Fibroblast of skin of right biceps (primary cell): ENCODE data around the gene BRD7.
"Not testable (repeated sequence)": the region's sequence is repeated elsewhere in the genome, so short reads cannot be mapped to it uniquely, and the experiment has no call there.

Experiments
- DNase-seq: peaks from one replicate; pipeline ENCODE4 v3.0.0-alpha.2; 2013

Gene BRD7

GRCh38 chr16:50354629-50355456 is 13.9 kb downstream of the BRD7 start:
- DNase-seq: peak; percentile 26

- DNase-seq: no peak
Observed at GRCh38 chr16:50354082-50354481, 14.7 kb downstream of the BRD7 start.

- DNase-seq: no peak
Observed at GRCh38 chr16:50351952-50352351, 16.8 kb downstream of the BRD7 start.

- DNase-seq: no peak
Observed at GRCh38 chr16:50351116-50351515, 17.7 kb downstream of the BRD7 start.

- DNase-seq: not testable (repeated sequence)
Observed at GRCh38 chr16:50345210-50345609, 23.6 kb downstream of the BRD7 start.

- not testable (repeated sequence) for DNase-seq
Observed at GRCh38 chr16:50343566-50343965, 25.2 kb downstream of the BRD7 start.

- DNase-seq: no peak
Observed at GRCh38 chr16:50340578-50340977, 28.2 kb downstream of the BRD7 start.

- DNase-seq: peak; percentile 25
Observed at GRCh38 chr16:50338371-50339231, 30.2 kb downstream of the BRD7 start.

GRCh38 chr16:50336884-50337283 is 31.9 kb downstream of the BRD7 start:
- DNase-seq: no peak

- DNase-seq: no peak
Observed at GRCh38 chr16:50335196-50335958, 33.4 kb downstream of the BRD7 start.

GRCh38 chr16:50334106-50334975 is 34.4 kb downstream of the BRD7 start:
- DNase-seq: no peak

GRCh38 chr16:50332599-50332998 is 36.2 kb downstream of the BRD7 start:
- DNase-seq: no peak

- no peak for DNase-seq
Observed at GRCh38 chr16:50331570-50331969, 37.2 kb downstream of the BRD7 start.

GRCh38 chr16:50329446-50330189 is 39.2 kb downstream of the BRD7 start:
- no peak for DNase-seq

GRCh38 chr16:50326835-50327465 is 41.8 kb downstream of the BRD7 start:
- DNase-seq: peak; percentile 26

- no peak for DNase-seq
Observed at GRCh38 chr16:50326264-50326663, 42.5 kb downstream of the BRD7 start.

GRCh38 chr16:50324345-50324744 is 44.4 kb downstream of the BRD7 start:
- no peak for DNase-seq

- peak; percentile 48 for DNase-seq
Observed at GRCh38 chr16:50323335-50324011, 45.3 kb downstream of the BRD7 start.

- DNase-seq: no peak
Observed at GRCh38 chr16:50322333-50322732, 46.5 kb downstream of the BRD7 start.

- DNase-seq: no peak
Observed at GRCh38 chr16:50320310-50320709, 48.5 kb downstream of the BRD7 start.
